H54 (cell line): ENCODE measurements around the gene SULT1A2.
"Not testable (repeated sequence)": the region's sequence is repeated elsewhere in the genome, so short reads cannot be mapped to it uniquely, and the experiment has no call there.

Experiments used
- DNase-seq: peaks from one replicate; pipeline ENCODE4 v3.0.0; 2011; ENCODE audit warnings: low spot score, mixed read lengths; ENCODE audit not compliant: insufficient read length
- FAIRE-seq: peaks from 3 replicates; lab custom pipeline; 2011; peaks lifted over from hg19 to GRCh38; lab: Jason Lieb, UNC
- POLR2A ChIP-seq: IDR thresholded peaks from 2 replicates; pipeline ENCODE4 v1.6.1; 2011; ENCODE audit warnings: low read depth, mild to moderate bottlenecking, low read length

The SULT1A2 gene

DNA sequence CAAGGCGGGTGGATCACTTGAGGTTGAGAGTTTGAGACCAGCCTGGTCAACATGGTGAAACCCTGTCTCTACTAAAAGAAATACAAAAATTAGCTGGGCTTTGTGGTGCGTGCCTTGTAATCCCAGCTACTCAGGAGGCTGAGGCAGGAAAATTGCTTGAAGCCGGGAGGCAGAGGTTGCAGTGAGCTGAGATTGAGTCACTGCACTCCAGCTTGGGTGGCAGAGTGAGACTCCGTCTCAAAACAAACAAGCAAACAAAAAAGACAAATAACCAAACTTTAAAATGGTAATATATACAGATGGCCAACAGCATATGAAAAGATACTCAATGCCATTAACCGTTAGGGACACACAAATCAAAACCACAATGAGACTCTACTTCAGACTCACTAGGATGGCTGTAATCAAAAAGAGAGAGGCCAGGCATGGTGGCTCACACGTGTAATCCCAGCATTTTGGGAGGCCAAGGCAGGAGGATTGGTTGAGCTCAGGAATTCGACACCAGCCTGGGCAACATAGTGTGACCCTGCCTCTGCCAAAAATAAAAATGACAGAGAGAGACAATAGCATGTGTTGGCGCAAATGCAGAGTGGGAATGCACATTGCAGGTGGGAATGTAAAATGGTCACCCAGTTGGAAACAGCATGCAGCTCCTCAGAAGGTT, 21.3 kb downstream of the SULT1A2 start:
- no peak for FAIRE-seq
- TF ChIP-seq POLR2A, result no peak
- DNase-seq, result no peak

DNA sequence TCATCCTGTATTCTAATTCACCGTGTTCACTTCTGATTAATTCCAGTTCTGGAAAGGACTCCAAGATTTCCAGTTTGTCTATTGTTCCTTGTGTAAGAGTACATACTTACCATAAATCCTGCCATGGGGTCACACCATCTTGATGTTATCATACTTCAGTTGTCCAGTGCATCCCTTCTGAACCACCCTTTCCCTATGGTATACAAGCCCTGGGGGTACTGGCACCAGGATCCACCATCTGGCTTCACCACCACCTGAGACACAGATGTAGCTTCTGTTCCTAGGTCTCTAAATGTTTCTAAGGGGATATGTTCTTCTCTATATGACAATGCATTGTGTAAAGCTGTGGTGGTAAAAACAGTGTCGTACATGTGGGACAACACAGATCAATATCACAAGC, 21.9 kb downstream of the SULT1A2 start:
- DNase-seq (no peak), FAIRE-seq (no peak)

DNA sequence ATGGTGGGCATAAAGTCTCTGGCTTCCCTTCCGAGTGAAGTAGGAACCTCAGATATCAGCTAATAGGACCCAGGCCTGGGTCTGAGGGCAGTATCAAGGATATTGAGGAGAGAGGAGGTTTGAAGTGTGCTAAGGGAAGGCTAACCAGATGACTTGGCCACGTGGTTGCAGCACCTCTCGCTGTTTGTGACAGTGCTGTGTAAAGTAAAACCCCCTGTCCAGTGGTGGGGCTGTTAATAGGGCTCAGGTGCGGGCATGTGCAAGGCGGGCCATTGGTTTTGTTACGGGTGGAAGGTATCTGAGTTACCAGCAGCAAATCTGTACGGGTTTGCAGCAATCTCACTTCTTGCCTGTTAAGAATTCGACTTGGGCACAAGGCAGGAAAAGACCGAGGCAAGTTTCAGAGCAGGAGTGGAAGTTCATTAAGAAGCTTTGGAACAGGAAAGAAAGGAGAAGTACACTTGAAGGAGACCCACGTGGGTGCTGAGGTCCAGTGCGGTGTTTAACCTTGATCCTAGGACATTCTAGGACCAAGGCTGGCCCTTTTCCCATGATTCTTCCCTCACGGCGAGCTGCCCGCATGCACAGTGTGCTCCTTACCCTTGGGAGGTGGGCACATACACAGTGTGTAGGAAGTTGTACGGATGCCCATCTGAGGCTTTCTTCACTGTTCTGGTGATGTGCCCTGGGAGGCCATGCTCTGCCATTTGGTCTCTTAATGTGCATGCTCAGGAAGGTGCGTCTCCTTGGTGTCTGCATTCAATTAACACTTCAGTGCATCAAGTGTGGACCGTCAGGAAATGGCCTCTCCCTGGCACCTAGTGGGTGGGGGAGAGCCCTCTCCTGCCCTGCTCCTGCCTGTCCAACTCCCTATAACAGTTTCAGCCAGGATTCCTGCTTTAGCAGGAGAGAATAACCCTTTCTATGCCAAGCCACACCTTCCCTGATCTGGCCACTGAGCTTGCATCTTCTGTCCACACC, 22.8 kb downstream of the SULT1A2 start:
- FAIRE-seq, result no peak
- no peak for TF ChIP-seq POLR2A
- DNase-seq, result no peak

More for the DNA sequence above, 21.9 kb downstream of the SULT1A2 start:
- no peak for TF ChIP-seq POLR2A

DNA sequence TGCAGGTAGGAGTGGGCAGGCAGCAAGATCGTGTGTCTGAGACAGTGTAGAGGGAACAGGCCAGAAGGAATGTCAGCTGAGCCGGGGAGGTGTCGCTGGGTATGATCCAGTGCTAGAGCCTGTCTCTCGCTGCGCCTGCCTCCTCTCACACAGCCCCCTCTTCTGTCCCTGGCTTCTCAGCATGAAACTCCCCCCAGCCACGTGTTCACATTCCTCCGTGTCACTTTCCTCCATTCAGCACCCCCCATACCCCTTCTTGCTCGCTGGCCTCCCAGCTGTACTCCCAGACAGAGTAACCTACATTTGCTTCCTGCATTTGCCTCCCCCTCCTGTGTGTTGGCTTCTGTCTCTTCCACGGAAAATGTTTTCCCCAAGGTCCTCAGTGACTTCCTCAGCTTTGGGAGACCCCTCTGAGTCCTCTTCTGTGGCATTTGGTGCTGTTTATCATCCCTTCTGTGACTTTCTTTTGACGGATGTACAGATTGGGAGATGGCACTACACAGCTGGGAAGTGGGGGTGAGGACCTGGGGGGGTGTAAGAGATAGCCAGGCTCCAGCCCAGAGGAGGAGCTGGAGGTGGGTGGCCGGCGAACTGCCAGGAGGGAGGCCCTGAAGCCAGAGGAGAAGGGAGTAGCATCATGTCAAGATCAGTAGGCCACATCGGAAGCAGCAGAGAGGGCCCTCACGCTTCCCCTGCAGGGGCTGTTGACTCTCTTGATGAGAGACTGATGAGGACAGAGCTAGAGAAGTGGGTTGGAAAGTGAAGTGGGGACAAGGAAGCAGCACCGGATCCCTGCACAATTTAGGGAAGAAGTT, 23.9 kb downstream of the SULT1A2 start:
- DNase-seq, result no peak
- no peak for TF ChIP-seq POLR2A
- FAIRE-seq, result no peak

DNA sequence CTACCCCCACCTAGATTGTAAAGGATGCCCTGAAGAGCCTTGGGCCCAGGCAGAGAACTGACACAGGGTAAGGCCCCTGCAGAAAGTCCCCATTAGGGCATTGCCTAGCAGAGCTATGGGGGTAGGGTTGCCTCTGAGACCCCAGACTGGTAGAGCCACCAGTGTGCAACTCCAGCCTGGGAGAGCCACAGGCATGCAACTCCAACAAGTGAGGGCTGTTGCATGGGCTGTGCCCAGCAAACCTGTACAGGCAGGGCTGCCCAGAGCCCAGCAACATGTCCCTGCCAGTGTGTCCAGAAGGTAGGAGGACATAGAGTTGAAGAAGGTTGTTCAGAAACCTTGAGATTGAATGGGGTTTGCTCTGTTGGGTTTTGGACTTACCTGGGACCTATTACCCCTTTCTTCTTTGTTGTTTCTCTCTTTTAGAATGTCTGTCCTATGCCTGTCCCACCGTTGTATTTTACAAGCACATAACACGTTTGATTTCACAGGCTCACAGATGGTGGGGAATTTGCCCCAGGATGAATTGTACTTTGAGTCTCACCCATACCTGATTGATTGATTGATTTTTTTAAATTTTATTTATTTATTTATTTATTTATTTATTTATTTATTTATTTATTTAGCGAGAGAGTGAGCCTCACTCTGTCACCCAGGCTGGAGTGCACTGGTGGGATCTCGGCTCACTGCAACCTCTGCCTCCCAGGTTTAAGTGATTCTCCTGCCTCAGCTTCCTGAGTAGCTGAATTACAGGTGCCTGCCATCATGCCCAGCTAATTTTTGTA, 26.7 kb downstream of the SULT1A2 start:
- no peak for DNase-seq
- TF ChIP-seq POLR2A, result no peak
- FAIRE-seq, result no peak

DNA sequence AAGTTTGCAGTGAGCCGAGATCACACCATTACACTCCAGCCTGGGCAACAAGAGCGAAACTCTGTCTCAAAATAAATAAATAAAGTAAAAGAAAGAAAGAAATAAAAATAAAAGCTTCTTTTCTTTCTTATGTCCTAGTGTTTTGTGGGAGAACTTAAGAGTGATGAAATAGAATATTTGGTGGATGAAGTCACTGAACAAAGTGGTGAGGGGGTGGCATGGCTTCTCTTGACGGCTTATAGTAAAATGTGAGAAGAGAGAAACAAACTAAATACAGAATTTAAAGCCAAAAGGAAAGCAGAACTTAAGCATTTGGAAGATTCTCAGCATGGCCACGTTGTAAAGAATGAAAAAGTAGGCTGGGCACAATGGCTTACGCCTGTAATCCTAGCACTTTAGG, 27.8 kb downstream of the SULT1A2 start:
- TF ChIP-seq POLR2A, result no peak
- FAIRE-seq (no peak), DNase-seq (no peak)

DNA sequence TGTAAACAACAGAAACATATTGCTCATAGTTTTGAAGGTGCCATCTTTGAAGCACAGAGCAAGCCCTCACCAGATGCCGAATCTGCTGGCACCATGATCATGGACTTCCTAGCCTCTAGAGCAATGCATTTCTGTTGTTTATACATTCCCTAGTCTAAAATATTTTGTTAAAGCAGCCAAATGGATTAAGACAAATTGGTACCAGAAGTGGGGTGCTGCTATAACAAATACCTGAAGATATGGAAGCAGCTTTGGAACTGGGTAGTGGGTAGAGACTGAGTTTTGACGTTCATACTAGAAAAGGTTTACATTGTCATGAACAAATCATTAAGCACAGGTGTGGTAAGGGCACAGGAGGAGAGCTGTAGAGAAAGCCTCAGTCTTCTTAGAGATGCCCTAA, 29.6 kb downstream of the SULT1A2 start:
- no peak for FAIRE-seq
- no peak for DNase-seq
- TF ChIP-seq POLR2A, result no peak

DNA sequence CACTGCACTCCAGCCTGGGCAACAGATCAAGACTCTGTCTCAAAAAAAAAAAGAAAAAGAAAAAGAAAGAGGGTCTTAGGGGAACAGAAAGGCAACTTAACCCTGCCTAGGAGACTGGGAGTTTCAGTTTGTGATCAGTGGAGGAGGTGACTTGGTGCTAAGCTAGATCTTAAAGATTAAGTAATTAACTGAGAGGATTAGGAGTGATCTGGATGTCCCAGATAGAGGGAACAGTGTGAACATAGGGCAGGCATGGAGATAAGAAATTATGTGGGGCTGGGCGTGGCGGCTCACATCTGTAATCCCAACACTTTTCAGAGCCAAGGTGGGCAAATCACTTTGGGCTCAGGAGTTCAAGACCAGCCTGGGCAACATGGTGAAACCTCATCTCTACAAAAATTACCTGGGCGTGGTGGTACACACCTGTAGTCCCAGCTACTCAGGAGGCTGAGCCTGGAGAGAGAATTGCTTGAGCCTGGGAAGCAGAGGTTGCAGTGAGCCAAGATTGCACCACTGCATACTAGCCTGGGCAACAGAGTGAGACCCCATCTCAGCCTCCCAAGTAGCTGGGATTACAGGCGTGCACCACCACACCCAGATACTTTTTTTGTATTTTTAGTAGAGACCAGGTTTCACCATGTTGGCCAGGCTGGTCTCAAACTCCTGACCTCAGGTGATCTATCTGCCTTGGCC, 30.5 kb downstream of the SULT1A2 start:
- not testable (repeated sequence) for DNase-seq, FAIRE-seq

DNA sequence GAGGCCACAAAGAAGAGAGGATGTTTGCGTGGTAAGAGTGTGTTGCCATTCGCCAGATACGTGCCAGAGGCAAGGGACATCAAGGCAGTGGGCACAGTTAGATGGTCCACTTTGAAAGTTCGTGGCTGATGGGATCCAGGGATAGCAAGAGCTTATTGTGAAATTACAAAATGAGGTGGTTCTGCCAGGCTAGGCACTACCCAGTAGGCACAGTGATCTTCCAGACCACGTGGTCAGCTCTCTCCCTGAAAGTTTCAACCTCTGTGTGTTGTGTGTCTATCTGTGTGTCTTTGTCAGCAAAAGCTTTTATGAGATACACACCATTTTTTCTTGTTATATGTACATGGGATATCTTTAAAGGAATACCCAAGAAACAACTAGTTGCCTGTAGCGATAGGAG, 33.6 kb downstream of the SULT1A2 start:
- DNase-seq (no peak), FAIRE-seq (no peak)
- TF ChIP-seq POLR2A, result no peak

DNA sequence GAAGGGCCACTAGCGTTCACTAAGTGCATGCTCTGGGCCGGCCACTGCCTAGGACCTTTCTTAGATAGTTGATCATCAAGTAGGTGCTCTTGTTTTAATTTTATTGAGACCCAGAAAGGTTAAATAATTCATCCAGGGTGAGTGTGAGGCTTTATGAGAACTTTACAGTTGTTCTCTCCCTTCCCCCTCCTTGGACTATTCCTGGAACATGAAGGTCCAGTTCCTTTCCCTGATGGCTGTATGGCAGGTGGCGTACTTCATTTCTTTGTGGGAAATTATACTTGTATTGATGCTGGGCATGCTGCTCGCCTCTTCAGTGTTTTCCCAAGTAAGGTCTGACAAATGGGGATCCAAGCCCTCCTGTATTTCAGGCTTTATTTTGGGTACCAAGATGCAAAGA, 34.7 kb downstream of the SULT1A2 start:
- FAIRE-seq (no peak), DNase-seq (no peak)
- no peak for TF ChIP-seq POLR2A

DNA sequence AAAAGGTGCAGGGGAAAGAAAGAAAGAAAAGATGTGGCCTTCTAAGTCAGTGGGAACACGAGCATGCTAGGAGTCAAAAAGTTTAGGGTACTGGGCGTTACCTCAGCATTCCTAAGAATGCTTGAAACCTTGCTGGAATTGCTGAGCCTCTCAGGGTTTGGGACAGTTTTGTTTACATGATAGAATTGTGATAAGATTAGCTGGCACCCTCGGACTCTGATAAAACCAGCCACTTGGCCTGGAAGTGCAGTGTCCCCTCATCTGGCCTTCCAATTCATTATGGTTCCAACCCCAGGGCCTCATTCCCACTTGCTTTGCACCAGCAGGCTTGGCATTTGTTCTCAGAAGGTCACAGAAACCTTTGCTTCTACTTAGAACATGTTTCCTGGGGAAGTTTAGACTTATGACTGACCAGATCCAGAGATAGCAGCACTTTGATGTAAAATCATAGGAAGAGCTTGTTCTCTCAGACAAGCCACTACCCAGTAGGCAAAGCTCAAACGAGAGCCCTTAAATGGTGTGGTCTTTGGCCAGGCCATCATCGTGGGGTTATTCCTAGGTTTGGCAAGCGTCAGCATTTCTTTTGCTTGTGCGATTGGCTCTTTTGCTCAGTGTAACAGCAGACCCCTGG, 35.2 kb downstream of the SULT1A2 start:
- DNase-seq (no peak), FAIRE-seq (no peak)
- no peak for TF ChIP-seq POLR2A

DNA sequence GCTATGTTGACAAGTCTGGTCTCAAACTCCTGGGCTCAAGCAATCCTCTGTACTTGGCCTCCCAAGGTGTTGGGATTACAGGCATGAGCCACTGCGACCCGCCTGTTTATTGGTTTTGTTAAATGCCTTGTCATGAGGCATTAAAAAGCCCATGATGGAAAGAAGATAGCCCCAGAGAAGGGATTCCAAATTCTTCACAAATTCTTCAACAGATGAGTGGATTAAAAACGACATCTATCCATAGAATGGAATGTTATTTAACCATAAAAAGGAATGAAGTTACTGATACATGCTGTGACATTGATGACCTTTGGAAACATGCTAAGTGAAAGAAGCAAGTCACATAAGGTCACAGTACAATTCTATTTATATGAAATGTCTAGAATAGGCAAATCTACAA, 38.4 kb downstream of the SULT1A2 start:
- FAIRE-seq (no peak), DNase-seq (no peak)
- no peak for TF ChIP-seq POLR2A
